Kidney glomerular epithelial cell (primary cell): ENCODE measurements around the gene IGF2BP2.
"Not testable (repeated sequence)": the region's sequence is repeated elsewhere in the genome, so short reads cannot be mapped to it uniquely, and the experiment has no call there.

ENCODE experiments used
- DNase-seq: peaks from one replicate; lab custom pipeline; 2025; lab: John Stamatoyannopoulos, UW

The IGF2BP2 gene

DNA sequence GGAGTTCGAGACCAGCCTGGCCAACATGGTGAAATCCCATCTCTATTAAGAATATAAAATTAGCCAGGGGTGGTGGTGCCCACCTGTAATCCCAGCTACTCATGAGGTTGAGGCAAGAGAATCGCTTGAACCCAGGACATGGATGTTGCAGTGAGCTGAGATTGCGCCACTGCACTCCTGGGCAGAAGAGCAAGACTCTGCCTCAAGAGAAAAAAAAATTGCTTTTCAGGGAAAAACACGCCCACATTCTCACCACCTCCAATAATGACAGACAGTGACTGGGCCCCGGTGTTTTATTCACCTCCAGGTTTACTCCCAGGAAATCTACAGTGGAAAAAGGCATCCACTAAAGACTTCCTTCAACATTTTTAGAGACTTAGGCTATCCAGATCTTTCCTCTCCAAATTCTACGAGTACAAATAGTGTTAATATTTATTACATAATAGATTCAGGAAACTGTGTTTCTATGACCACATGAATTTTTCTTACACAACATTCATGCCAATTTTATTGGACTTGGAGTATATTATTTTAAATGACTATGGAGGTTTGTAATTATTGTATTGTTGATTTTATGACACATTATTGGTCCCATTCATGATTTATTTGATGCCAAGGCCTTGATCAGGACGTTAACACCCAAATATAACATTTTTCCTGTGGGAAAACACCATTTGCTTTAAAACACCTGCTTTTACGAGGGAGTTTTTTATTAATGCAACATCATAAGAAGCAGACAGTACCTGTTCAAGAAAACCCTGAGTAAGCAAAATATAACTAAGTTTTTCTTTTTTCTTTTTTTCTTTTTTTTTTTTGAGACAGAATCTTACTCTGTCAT lies 26.6 kb downstream of the IGF2BP2 start:
- no peak for DNase-seq

DNA sequence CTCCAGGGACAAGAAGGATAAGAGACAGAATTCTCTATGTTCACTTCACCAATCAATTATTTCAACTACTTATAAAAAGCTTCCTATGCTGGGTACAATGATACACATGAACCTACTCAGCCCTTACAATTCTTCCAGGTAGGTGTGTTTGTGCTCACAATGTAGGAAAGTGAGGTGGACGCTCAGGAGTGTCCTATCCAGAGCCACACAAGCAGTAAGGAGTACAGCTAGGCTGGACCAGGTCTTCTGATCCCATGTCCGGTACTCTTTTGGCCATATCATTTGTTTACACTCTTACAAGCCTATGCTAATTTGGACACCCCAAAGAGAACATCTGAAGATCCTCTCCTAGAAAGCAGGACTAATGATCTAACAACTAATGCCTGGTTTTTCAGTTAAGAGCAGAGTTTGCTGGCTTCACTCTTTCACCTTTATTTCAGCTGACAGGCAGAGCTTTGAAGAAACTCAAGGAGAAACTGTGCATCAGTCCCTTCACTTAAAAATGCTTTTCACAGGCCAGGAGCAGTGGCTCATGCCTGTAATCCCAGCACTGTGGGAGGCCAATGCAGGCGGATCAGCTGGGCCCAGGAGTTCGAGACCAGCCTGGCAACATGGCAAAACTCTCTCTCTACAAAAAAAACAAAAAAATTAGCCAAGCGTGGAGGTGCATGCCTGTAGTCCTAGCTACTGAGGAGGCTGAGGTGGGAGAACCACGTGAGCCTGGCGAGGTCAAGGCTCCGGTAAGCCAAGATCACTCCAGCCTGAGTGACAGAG lies 27.5 kb downstream of the IGF2BP2 start:
- DNase-seq = no peak

GRCh38 chr3:185796431-185797107 lies 28.3 kb downstream of the IGF2BP2 start:
- peak; percentile 80 for DNase-seq

GRCh38 chr3:185793381-185793780 lies 31.5 kb downstream of the IGF2BP2 start:
- no peak for DNase-seq

GRCh38 chr3:185792955-185793354 lies 31.9 kb downstream of the IGF2BP2 start:
- no peak for DNase-seq

- no peak for DNase-seq
These were observed 34.7 kb downstream of the IGF2BP2 start for GRCh38 chr3:185789891-185790830.

GRCh38 chr3:185789134-185789533 lies 35.7 kb downstream of the IGF2BP2 start:
- no peak for DNase-seq

- no peak for DNase-seq
These were observed 36.5 kb downstream of the IGF2BP2 start for GRCh38 chr3:185788292-185788691.

DNA sequence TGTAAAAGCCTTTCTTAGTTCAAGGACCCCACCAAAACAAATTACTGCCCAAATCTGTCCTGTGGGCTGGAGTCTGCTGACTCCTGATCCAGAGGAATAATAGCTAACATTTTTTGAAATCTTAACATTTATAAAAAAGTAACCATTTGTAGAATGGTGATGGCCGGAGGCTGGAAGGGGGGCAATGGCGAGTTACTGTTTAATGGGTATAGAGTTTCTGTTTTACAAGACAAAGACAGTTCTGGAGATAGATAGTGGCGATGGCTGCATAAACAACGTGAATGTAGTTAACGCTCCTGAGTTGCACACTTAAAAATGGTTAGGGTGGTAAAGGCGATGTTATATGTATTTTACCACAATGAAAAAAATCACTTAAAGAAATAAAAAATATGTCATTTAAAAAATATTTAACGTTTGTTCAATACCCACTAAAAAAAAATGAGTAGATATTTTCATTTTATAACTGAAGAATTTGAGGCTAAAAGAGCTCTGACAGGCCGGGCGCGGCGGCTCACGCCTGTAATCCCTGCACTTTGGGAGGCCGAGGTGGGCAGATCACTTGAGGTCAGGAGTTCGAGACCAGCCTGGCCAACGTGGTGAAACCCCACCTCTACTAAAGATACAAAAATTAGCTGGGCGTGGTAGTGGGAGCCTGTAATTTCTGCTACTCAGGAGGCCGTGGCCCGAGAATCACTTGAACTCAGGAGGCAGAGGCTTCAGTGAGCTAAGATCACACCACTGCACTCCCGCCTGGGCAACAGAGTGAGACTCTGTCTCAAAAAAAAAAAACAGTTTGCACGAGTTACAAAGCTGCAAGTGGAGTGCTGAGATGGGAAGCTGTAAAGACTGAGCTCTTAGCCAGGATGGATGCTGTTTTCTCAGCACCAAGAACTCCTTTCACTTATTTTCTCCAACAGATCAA lies 37.6 kb downstream of the IGF2BP2 start:
- DNase-seq = no peak

DNA sequence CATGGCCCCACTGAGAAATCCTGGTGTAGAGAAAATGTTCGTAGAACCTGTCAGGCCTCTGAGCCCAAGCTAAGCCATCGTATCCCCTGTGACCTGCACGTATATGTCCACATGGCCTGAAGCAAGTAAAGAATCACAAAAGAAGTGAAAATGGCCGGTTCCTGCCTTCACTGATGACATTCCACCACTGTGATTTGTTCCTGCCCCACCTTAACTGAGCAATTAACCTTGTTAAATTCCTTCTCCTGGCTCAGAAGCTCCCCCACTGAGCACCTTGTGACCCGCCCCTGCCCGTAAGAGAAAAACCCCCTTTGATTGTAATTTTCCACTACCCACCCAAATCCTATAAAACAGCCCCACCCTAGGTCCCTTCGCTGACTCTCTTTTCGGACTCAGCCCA lies 38.6 kb downstream of the IGF2BP2 start:
- DNase-seq = not testable (repeated sequence)

GRCh38 chr3:185784317-185784716 lies 40.5 kb downstream of the IGF2BP2 start:
- DNase-seq = no peak

GRCh38 chr3:185781759-185782158 lies 43.1 kb downstream of the IGF2BP2 start:
- DNase-seq = no peak

- DNase-seq = no peak
These were observed 45.4 kb downstream of the IGF2BP2 start for GRCh38 chr3:185779461-185779860.

DNA sequence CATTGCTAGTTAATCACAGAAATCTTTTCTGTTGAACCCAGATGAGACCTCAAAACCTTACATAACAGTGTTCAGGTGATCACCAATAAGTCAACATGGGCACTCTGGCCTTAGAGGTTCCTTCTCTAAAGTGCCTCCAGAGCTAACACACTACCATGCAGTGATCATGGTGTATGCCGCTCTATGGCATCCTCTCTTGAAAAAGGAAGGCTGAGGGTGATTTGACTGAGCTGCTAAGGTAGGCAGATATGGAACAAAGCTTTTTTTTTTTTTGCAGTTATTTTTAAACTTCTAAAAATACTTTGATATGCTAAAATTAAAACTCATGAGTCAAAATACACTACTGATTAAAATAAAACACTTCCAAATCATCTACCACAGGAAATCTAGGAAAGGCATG lies 46.0 kb downstream of the IGF2BP2 start:
- DNase-seq = no peak

DNA sequence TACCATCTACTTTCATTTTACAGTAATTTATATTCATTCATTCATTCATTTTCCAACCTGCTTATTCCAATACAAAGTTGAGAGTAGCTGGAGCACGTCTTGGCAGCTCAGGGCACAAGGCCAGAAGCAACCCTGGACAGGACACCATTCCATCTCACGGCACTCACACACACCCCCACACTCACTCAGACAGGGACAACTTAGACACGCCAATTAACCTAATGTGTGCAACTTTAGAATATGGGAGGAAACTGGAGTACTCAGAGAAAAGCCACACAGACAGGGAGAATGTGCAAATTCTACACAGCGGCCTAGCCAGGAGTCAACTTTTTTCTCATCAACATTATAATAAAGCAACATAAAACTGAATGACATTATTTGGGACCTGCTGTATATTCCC lies 46.7 kb downstream of the IGF2BP2 start:
- DNase-seq = no peak

DNA sequence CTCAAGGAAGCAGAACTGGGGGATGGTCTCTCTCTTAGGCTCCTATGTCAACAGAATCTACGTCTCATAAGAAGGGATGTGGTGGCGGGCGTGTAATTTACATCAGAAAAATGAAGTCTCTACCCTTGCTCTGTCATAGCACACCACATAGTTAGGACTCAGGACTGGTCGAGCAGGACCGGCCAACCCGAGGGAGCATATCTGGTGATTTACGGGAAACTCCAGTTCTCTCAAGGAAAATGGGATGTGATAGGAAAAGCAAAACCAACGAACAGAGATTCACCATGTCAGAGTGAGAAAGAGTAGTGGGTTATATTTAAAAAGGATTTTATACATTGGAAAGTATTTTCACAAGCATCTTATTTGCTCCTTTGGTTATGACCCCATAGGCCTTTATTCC lies 54.7 kb downstream of the IGF2BP2 start:
- DNase-seq = no peak

DNA sequence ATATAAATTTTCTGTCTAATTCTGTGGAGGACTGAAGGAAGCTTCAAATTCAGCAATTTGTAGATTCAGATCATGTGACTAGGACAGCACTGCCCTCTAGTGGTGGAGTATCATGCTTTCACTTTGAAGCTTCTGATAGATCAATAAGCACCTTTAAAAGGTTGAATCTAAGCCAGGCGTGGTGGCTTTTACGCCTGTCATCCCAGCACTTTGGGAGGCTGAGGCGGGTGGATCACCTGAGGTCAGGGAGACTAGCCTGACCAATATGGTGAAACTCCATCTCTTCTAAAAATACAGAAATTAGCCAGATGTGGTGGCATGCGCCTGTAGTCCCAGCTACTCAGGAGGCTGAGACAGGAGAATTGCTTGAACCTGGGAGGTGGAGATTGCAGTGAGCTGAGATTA lies 56.3 kb downstream of the IGF2BP2 start:
- DNase-seq = peak; percentile 71

DNA sequence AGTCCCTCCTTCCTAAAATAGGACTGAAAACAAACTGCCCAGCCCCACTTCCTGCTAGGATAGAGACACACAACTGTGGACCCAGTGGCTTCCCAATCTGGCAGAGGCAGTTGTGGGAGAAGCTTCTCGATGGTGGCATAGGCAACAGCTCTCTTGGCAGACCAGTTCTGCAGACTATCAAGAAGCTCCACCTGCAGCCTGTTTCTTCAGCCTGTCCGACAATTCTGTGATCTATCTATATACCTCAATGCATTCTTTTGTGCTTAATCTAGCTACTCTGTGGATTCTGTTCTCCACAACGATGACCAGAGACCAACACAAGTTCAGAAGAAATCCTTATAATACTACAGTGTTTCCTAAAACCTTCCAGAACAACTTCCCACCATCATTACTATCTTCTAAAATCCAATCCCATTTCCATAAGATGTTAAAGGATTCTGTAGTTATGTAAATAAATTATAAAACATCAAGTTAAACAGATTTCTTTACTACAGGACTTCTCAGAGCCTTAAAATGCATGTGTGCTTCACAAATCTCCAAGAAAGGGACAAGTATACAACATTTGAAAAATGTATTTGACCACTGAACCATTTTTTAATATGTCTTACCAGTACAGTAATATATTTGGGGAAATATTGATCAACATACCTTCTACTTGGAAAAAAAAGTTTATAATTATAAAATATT lies 57.7 kb downstream of the IGF2BP2 start:
- DNase-seq = no peak

- DNase-seq = no peak
These were observed 58.4 kb downstream of the IGF2BP2 start for GRCh38 chr3:185766329-185767001.
